Measurements from ENCODE around the gene TCF23. TPM values are rescaled to one million over a fixed set of nuclear protein-coding genes. Genes with fewer than 3 reads are reported as not detected.

Gene TCF23
- total and polyA plus RNA-seq, 2 of the 4 experiments (the other 2 are of a cell fraction): not detected

DNA sequence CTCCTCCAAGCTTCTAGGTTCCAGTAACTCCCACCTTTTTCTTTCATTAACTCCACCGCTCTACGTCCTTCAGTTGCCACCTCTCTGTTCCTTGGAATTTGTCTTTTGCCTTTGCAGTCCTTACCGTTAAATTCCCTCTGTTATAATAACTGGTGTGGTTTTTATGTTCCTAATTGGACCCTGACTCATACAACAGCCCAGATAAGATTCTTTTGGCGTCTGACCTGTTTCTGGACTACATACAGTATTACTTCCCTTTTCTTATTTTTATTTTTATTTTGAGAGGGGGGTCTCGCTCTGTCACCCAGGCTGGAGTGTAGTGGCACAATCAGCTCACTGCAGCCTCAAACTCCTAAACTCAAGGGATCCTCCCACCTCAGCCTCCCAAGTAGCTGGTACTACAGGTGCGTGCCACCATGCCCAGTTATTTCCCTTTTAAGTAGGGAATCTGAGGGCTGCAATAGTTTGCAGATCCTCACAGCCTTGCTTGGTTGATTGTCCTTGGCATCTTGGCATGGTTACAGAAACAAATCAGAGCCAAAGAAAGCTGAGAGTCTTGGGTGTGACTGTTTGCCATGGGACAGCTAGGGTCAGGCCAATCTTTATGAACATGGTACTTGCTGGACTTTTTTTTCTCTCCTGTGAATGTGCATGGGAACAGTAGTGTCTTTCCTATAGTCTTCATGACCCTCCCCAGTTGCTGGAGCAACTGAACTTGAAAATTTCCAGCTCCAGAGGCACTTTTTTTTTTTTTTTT lies 22.0 kb downstream of the TCF23 start:
- no peak overlapping the region for H3K4ac ChIP-seq (ENCODE audit: low read depth, low read length)
- H2AK9ac ChIP-seq (replicated peaks; ENCODE audit: low read depth, low read length, poor library complexity): no peak overlapping the region
- no peak overlapping the region for H3K4me3 ChIP-seq (ENCODE audit: insufficient read depth, low read depth, low read length)
- no peak overlapping the region for H2AK5ac ChIP-seq (ENCODE audit: low read depth, low read length)
- no peak overlapping the region for H2BK120ac ChIP-seq (ENCODE audit: low read depth, low read length)
- H3K4me1 ChIP-seq (ENCODE audit: control insufficient read depth, insufficient read depth, low read length): no peaks in the 10 kb centered on the region
- H3K23ac ChIP-seq (ENCODE audit: low read depth, low read length): no peak overlapping the region
- no peak overlapping the region for H3K27ac ChIP-seq (ENCODE audit: insufficient read depth, low read length)
- H3K14ac ChIP-seq (replicated peaks; ENCODE audit: low read depth, low read length): no peak overlapping the region
- CTCF ChIA-PET: interaction anchor here (0.6 to 1.6 kb wide), 4 partner anchors 10 to 135 kb away, joined by 3 to 7 read pairs (median 5); no protein-coding TSS in a partner anchor
- POLR2A ChIA-PET (ENCODE audit: unreplicated experiment): no interaction called here
- H4K8ac ChIP-seq (ENCODE audit: low read depth in 2 of 2, low read length in 2 of 2): no peak overlapping the region
- no peak overlapping the region for H3K18ac ChIP-seq (ENCODE audit: low read depth, low read length)
- intact Hi-C loops (cut with micrococcal nuclease) (loop anchor here (1.0 kb wide), 1 partner anchor 21 kb away; no protein-coding TSS in a partner anchor), dilution Hi-C loops (cut with HindIII; ENCODE audit: low sequenced_read_pairs, unreplicated experiment) (no loop called here), in situ Hi-C loops (cut with MboI; ENCODE audit: low sequenced_read_pairs) (no loop called here)
- no peaks in the 10 kb centered on the region for H3K79me1 ChIP-seq (ENCODE audit: low read depth in 1 of 2, low read length in 2 of 2)
- H3K9ac ChIP-seq (ENCODE audit: low read depth, low read length): no peak overlapping the region
- no peaks in the 10 kb centered on the region for H3K36me3 ChIP-seq (ENCODE audit: control insufficient read depth, insufficient read depth, low read length)
- no peaks in the 10 kb centered on the region for H3K9me1 ChIP-seq (ENCODE audit: insufficient read depth, low read length)
- peaks cover 67% of the 10 kb centered on the region for H3K27me3 ChIP-seq (ENCODE audit: control insufficient read depth, insufficient read depth, low read length)
- no peak overlapping the region for H2AFZ ChIP-seq (replicated peaks; ENCODE audit: low read length, poor library complexity)
- no CpG with 5 or more reads among the region's 6 CpGs for whole genome bisulfite sequencing, 2 experiments (ENCODE audit: extremely low coverage in 2 of 2, insufficient read length in 1 of 2)
- no peak for TF ChIP-seq POLR2A (IDR thresholded peaks at IDR 0.05; ENCODE audit: low read depth, low read length)
- no peak for TF ChIP-seq RFX5 (IDR thresholded peaks at IDR 0.05; ENCODE audit: low read depth, low read length)
- no peak overlapping the region for H3K4me2 ChIP-seq (ENCODE audit: low read depth, low read length)
- H2BK15ac ChIP-seq (ENCODE audit: low read depth, low read length): no peak overlapping the region
- no peak overlapping the region for H2BK5ac ChIP-seq (ENCODE audit: low read depth, low read length, poor library complexity, severe bottlenecking)
- H2BK20ac ChIP-seq (ENCODE audit: low read depth, low read length): no peak overlapping the region
- no peaks in the 10 kb centered on the region for H4K20me1 ChIP-seq (ENCODE audit: insufficient read depth, low read length)
- BruUV-seq (replicated peaks): no TSS peak
- no peak for DNase-seq
- H4K91ac ChIP-seq (ENCODE audit: insufficient read depth, low read depth, low read length): no peak overlapping the region
- no peaks in the 10 kb centered on the region for H3K9me3 ChIP-seq (ENCODE audit: control insufficient read depth, insufficient read depth, low read length)
- H4K5ac ChIP-seq (ENCODE audit: low read depth, low read length): no peak overlapping the region
- H3K56ac ChIP-seq (ENCODE audit: extremely low read depth, insufficient read depth, low read length): no peak overlapping the region
- ATAC-seq (ENCODE audit: low read depth): no peak
